GM23338 (cell line): ENCODE results near the gene GPATCH1. TPM values are rescaled to one million over a fixed set of nuclear protein-coding genes. Genes with fewer than 3 reads are reported as not detected.

ENCODE experiments used
- ATAC-seq: fragments of 200-7000 bp; cut with Tn5 transposase; 3 replicates; pipeline ENCODE4 v1.9.1; 2020
- DNase-seq: peaks from one replicate; pipeline ENCODE4 v3.0.0-alpha.2; 2015; ENCODE audit warnings: low spot score
- H2AFZ ChIP-seq: fragments of 200-600 bp; sonication (generic); 2 replicates; pipeline ENCODE4 v1.8.0; 2016; ENCODE audit warnings: antibody characterized with exemption, mild to moderate bottlenecking, moderate library complexity
- H3F3A ChIP-seq: fragments of 200-600 bp; sonication (generic); replicated peaks from 2 replicates; pipeline ENCODE4 v1.8.0; 2017; ENCODE audit warnings: antibody characterized with exemption, mixed run types, low read depth
- H3K27ac ChIP-seq: fragments of 200-600 bp; sonication (generic); 2 replicates; pipeline ENCODE4 v1.6.1; 2016; ENCODE audit warnings: low read depth
- H3K27me3 ChIP-seq: fragments of 200-600 bp; sonication (generic); 2 replicates; pipeline ENCODE4 v1.8.0; 2016; ENCODE audit warnings: mild to moderate bottlenecking, mixed run types, moderate library complexity; ENCODE audit not compliant: insufficient read depth
- H3K36me3 ChIP-seq: fragments of 200-600 bp; sonication (generic); 2 replicates; pipeline ENCODE4 v1.8.0; 2016; ENCODE audit warnings: mild to moderate bottlenecking; ENCODE audit not compliant: insufficient read depth
- H3K4me1 ChIP-seq: fragments of 200-600 bp; sonication (generic); 2 replicates; pipeline ENCODE4 v1.8.0; 2016; ENCODE audit warnings: mild to moderate bottlenecking, moderate library complexity; ENCODE audit not compliant: insufficient read depth
- H3K4me2 ChIP-seq: fragments of 200-600 bp; sonication (generic); 2 replicates; pipeline ENCODE4 v1.7.1; 2017; ENCODE audit warnings: mixed run types
- H3K4me3 ChIP-seq: fragments of 200-600 bp; sonication (generic); 2 replicates; pipeline ENCODE4 v1.6.1; 2016; ENCODE audit warnings: mixed run types
- H3K79me2 ChIP-seq: fragments of 200-600 bp; sonication (generic); replicated peaks from 2 replicates; pipeline ENCODE4 v1.8.0; 2017; ENCODE audit warnings: mild to moderate bottlenecking; ENCODE audit not compliant: insufficient read depth
- H3K9me2 ChIP-seq: fragments of 200-600 bp; sonication (generic); 2 replicates; pipeline ENCODE4 v1.8.0; 2017; ENCODE audit not compliant: insufficient read depth
- H4K20me1 ChIP-seq: fragments of 200-600 bp; sonication (generic); replicated peaks from 2 replicates; pipeline ENCODE4 v1.8.0; 2017; ENCODE audit warnings: mild to moderate bottlenecking; ENCODE audit not compliant: insufficient read depth
- H3K27ac Mint-ChIP-seq: 2 replicates; pipeline ENCODE4 v1.8.0; 2020; ENCODE audit warnings: inconsistent platforms, mild to moderate bottlenecking, moderate library complexity, mixed read lengths
- H3K27me3 Mint-ChIP-seq: 3 replicates; pipeline ENCODE4 v1.8.0; 2022; ENCODE audit warnings: low read depth, mild to moderate bottlenecking, moderate library complexity, mixed read lengths, inconsistent platforms; ENCODE audit not compliant: insufficient read depth, poor library complexity
- H3K36me3 Mint-ChIP-seq: 3 replicates; pipeline ENCODE4 v1.8.0; 2021; ENCODE audit warnings: low read depth, mild to moderate bottlenecking, inconsistent platforms, moderate library complexity, mixed read lengths
- H3K4me1 Mint-ChIP-seq: 3 replicates; pipeline ENCODE4 v1.8.0; 2020; ENCODE audit warnings: mild to moderate bottlenecking, inconsistent platforms, mixed read lengths
- H3K4me3 Mint-ChIP-seq: 3 replicates; pipeline ENCODE4 v1.8.0; 2021; ENCODE audit warnings: moderate library complexity, mild to moderate bottlenecking, inconsistent platforms, mixed read lengths
- H3K9me3 Mint-ChIP-seq: 3 replicates; pipeline ENCODE4 v1.8.0; 2020; ENCODE audit warnings: moderate library complexity, mild to moderate bottlenecking, inconsistent platforms, mixed read lengths
- CREB1 ChIP-seq: fragments of 250-450 bp; sonication (Bioruptor Pico); IDR thresholded peaks from 2 replicates; pipeline ENCODE4 v1.5.0; 2020; ENCODE audit warnings: low read depth, mild to moderate bottlenecking, moderate library complexity
- ETS1 ChIP-seq: IDR thresholded peaks from 2 replicates; pipeline ENCODE4 v1.6.1; 2016; ENCODE audit warnings: antibody characterized with exemption
- EZH2 ChIP-seq: fragments of 200-600 bp; sonication (generic); IDR thresholded peaks from one replicate; pipeline ENCODE4 v1.8.0; 2017; ENCODE audit warnings: antibody characterized with exemption, mild to moderate bottlenecking, low read depth; ENCODE audit not compliant: unreplicated experiment
- EZH2phosphoT487 ChIP-seq: fragments of 200-600 bp; sonication (generic); IDR thresholded peaks from one replicate; pipeline ENCODE4 v1.8.1; 2018; ENCODE audit warnings: antibody characterized with exemption; ENCODE audit not compliant: unreplicated experiment
- JUNB ChIP-seq: IDR thresholded peaks from one replicate; pipeline ENCODE4 v1.6.1; 2016; ENCODE audit warnings: antibody characterized with exemption; ENCODE audit not compliant: unreplicated experiment
- NANOG ChIP-seq: IDR thresholded peaks from 2 replicates; pipeline ENCODE4 v1.6.1; 2016; ENCODE audit warnings: antibody characterized with exemption, borderline replicate concordance
- POLR2AphosphoS5 ChIP-seq: IDR thresholded peaks from 2 replicates; pipeline ENCODE4 v1.6.1; 2016; ENCODE audit warnings: antibody characterized with exemption, low read depth
- REST ChIP-seq: IDR thresholded peaks from one replicate; pipeline ENCODE4 v1.6.1; 2018; ENCODE audit warnings: antibody characterized with exemption; ENCODE audit not compliant: unreplicated experiment
- STAT1 ChIP-seq: IDR thresholded peaks from one replicate; pipeline ENCODE4 v1.6.1; 2016; ENCODE audit warnings: antibody characterized with exemption; ENCODE audit not compliant: unreplicated experiment
- ZNF114 ChIP-seq: fragments of 250-450 bp; sonication (Bioruptor Pico); IDR thresholded peaks from 2 replicates; pipeline ENCODE4 v1.5.0; 2020; ENCODE audit warnings: mild to moderate bottlenecking, moderate library complexity
- ZNF331 ChIP-seq: fragments of 250-450 bp; sonication (Bioruptor Pico); IDR thresholded peaks from 2 replicates; pipeline ENCODE4 v1.5.0; 2020; ENCODE audit warnings: low read depth, mild to moderate bottlenecking, moderate library complexity
- ZNF462 ChIP-seq: fragments of 250-450 bp; sonication (Bioruptor Pico); IDR thresholded peaks from 2 replicates; pipeline ENCODE4 v1.5.0; 2020; ENCODE audit warnings: mild to moderate bottlenecking, moderate library complexity
- polyA plus RNA-seq: library from polyadenylated mRNA; unstranded; fragments of >200 nt; fragmentation: Nextera tagmentation; extraction: Ambion mirVana; gene quantifications from 2 replicates; pipeline ENCODE4 v1.2.1, GENCODE V29; 2016
- total RNA-seq: library from RNA; depleted of rRNA; stranded (reverse); fragments of >200 nt; shearing (Covaris generic); gene quantifications from 2 replicates; pipeline ENCODE4 v1.2.3, GENCODE V29; 2014
- TF ChIP-seq, protein P1 (sequence below), 2 experiments: fragments of 200-600 bp in 1 of 2; sonication (generic) in 1 of 2; conservative IDR thresholded peaks; 2 replicates each; pipeline versions ENCODE4 v1.5.1 to v1.6.1; 2016 to 2017; ENCODE audit warnings: antibody characterized with exemption in 2 of 2, low read depth in 2 of 2, mild to moderate bottlenecking in 2 of 2, moderate library complexity in 1 of 2

GPATCH1 gene
- total and polyA plus RNA-seq, 2 experiments from 2014 or later = 12.0 to 13.6 TPM

GRCh38 chr19:33067121-33067520 is 13.9 kb upstream of the GPATCH1 start:
- Histone ChIP-seq H3K36me3 (no peaks in the 10 kb centered on the region), H3K4me2 (no peak overlapping the region), H3K4me3 (no peak overlapping the region), H3K4me1 (peaks cover 6% of the 10 kb centered on the region), H3K27me3 (peaks cover 19% of the 10 kb centered on the region), H2AFZ (no peak overlapping the region), H3K9me2 (no peaks in the 10 kb centered on the region), H4K20me1 (peaks cover 4% of the 10 kb centered on the region; the same call in 1 of the 2 replicates), H3F3A (no peaks in the 10 kb centered on the region; the same call in 1 of the 2 replicates), H3K79me2 (peaks cover 17% of the 10 kb centered on the region), H3K27ac (no peak overlapping the region)
- H3K36me3 Mint-ChIP-seq = no peaks in the 10 kb centered on the region
- peaks cover 22% of the 10 kb centered on the region for H3K27me3 Mint-ChIP-seq
- no peak for TF ChIP-seq ZNF114 (CRISPR knock-in tag)
- TF ChIP-seq ZNF462 (CRISPR knock-in tag) = no peak
- TF ChIP-seq REST = no peak
- TF ChIP-seq STAT1 = no peak
- no peak for TF ChIP-seq NANOG
- TF ChIP-seq JUNB = no peak
- TF ChIP-seq, protein P1, sequence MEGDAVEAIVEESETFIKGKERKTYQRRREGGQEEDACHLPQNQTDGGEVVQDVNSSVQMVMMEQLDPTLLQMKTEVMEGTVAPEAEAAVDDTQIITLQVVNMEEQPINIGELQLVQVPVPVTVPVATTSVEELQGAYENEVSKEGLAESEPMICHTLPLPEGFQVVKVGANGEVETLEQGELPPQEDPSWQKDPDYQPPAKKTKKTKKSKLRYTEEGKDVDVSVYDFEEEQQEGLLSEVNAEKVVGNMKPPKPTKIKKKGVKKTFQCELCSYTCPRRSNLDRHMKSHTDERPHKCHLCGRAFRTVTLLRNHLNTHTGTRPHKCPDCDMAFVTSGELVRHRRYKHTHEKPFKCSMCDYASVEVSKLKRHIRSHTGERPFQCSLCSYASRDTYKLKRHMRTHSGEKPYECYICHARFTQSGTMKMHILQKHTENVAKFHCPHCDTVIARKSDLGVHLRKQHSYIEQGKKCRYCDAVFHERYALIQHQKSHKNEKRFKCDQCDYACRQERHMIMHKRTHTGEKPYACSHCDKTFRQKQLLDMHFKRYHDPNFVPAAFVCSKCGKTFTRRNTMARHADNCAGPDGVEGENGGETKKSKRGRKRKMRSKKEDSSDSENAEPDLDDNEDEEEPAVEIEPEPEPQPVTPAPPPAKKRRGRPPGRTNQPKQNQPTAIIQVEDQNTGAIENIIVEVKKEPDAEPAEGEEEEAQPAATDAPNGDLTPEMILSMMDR (conservative IDR thresholded peaks at IDR 0.05; ENCODE audit: low read depth in 2 of 2) = no peak
- TF ChIP-seq CREB1 (CRISPR knock-in tag) = no peak
- no peak for TF ChIP-seq ETS1
- TF ChIP-seq EZH2phosphoT487 = no peak
- TF ChIP-seq POLR2AphosphoS5 = no peak
- TF ChIP-seq ZNF331 (CRISPR knock-in tag) = no peak
- TF ChIP-seq EZH2 = no peak
- DNase-seq (no peak), ATAC-seq (no peak)
- no peak overlapping the region for H3K4me3 Mint-ChIP-seq
- H3K4me1 Mint-ChIP-seq = peaks cover 8% of the 10 kb centered on the region
- no peaks in the 10 kb centered on the region for H3K9me3 Mint-ChIP-seq
- no peak overlapping the region for H3K27ac Mint-ChIP-seq
